CD14-positive monocyte (primary cell): Measurements from ENCODE around the gene MGLL. TPM values are rescaled to one million over a fixed set of nuclear protein-coding genes. Genes with fewer than 3 reads are reported as not detected.

Source experiments
- DNase-seq, 3 donors: peaks; one replicate each; pipeline ENCODE4 v3.0.0-alpha.2; 2011 to 2022
- H2AFZ ChIP-seq: 2 replicates; pipeline ENCODE4 v1.6.0; 2012; ENCODE audit warnings: mild to moderate bottlenecking, low read depth, low read length, inconsistent platforms; ENCODE audit not compliant: insufficient read depth, poor library complexity, severe bottlenecking
- H3K27ac ChIP-seq, 2 donors: 1 replicate in 1 of 2; 2 replicates in 1 of 2; pipeline ENCODE4 v1.5.1; 2012 to 2013; ENCODE audit warnings: low read length in 2 of 2, control low read depth in 1 of 2, inconsistent platforms in 1 of 2, low read depth in 1 of 2, mild to moderate bottlenecking in 1 of 2
- H3K27me3 ChIP-seq, 2 donors: one replicate each; pipeline versions ENCODE4 v1.6.0 to v1.6.1; 2011 to 2013; ENCODE audit warnings: low read length in 2 of 2; ENCODE audit not compliant: control insufficient read depth in 2 of 2, insufficient read depth in 2 of 2
- H3K36me3 ChIP-seq, 2 donors: replicated peaks in 1 of 2; 1 replicate in 1 of 2; 2 replicates in 1 of 2; pipeline versions ENCODE4 v1.5.1 to v1.6.1; 2012 to 2013; ENCODE audit warnings: low read length in 2 of 2, control low read depth in 1 of 2, inconsistent platforms in 1 of 2, mild to moderate bottlenecking in 1 of 2; ENCODE audit not compliant: insufficient read depth in 2 of 2, control insufficient read depth in 1 of 2
- H3K4me1 ChIP-seq, 2 donors: 1 replicate in 1 of 2; 2 replicates in 1 of 2; pipeline versions ENCODE4 v1.5.1 to v1.6.1; 2012 to 2013; ENCODE audit warnings: low read length in 2 of 2, control low read depth in 1 of 2, inconsistent platforms in 1 of 2, mild to moderate bottlenecking in 1 of 2, moderate library complexity in 1 of 2; ENCODE audit not compliant: insufficient read depth in 2 of 2, control insufficient read depth in 1 of 2
- H3K4me2 ChIP-seq: replicated peaks from 2 replicates; pipeline ENCODE3; 2012; ENCODE audit warnings: low read length, moderate library complexity, mild to moderate bottlenecking; ENCODE audit not compliant: poor library complexity, severe bottlenecking; ENCODE audit errors: extremely low read depth
- H3K4me3 ChIP-seq, 3 experiments: fragments of 200-600 bp in 1 of 3; sonication (generic) in 1 of 3; replicated peaks in 1 of 3; 1 replicate in 2 of 3; 2 replicates in 1 of 3; pipeline ENCODE4 v1.5.1; 2011 to 2013; ENCODE audit warnings: low read length in 3 of 3, mild to moderate bottlenecking in 3 of 3, control low read depth in 2 of 3, low read depth in 2 of 3, inconsistent platforms in 1 of 3, moderate library complexity in 1 of 3
- H3K79me2 ChIP-seq: 2 replicates; pipeline ENCODE4 v1.6.0; 2012; ENCODE audit warnings: mild to moderate bottlenecking, control low read depth, inconsistent platforms, low read length, moderate library complexity; ENCODE audit not compliant: insufficient read depth
- H3K9ac ChIP-seq: 2 replicates; pipeline ENCODE4 v1.6.0; 2017; ENCODE audit warnings: low read length, mild to moderate bottlenecking; ENCODE audit not compliant: insufficient read depth, poor library complexity, severe bottlenecking
- H3K9me3 ChIP-seq, 2 donors: replicated peaks in 1 of 2; 1 replicate in 1 of 2; 2 replicates in 1 of 2; pipeline versions ENCODE4 v1.5.1 to v1.6.1; 2012 to 2013; ENCODE audit warnings: low read length in 2 of 2, control low read depth in 1 of 2; ENCODE audit not compliant: control insufficient read depth in 1 of 2, insufficient read depth in 1 of 2
- H4K20me1 ChIP-seq: 2 replicates; pipeline ENCODE4 v1.6.0; 2012; ENCODE audit warnings: mild to moderate bottlenecking, low read length, control low read depth, moderate library complexity; ENCODE audit not compliant: insufficient read depth
- H3K27ac Mint-ChIP-seq, 7 donors: one replicate each; pipeline ENCODE4 v1.8.0; 2020; ENCODE audit warnings: mild to moderate bottlenecking in 7 of 7, mixed read lengths in 7 of 7, moderate library complexity in 6 of 7, inconsistent platforms in 2 of 7
- H3K27me3 Mint-ChIP-seq, 3 donors: one replicate each; pipeline ENCODE4 v1.8.0; 2021 to 2022; ENCODE audit warnings: low read depth in 3 of 3, mild to moderate bottlenecking in 3 of 3, mixed read lengths in 3 of 3, moderate library complexity in 3 of 3, inconsistent platforms in 1 of 3
- H3K36me3 Mint-ChIP-seq, 2 donors: one replicate each; pipeline ENCODE4 v1.8.0; 2020; ENCODE audit warnings: mixed read lengths in 2 of 2, inconsistent platforms in 1 of 2, mild to moderate bottlenecking in 1 of 2
- H3K4me1 Mint-ChIP-seq: one replicate; pipeline ENCODE4 v1.8.0; 2020; ENCODE audit warnings: mild to moderate bottlenecking, mixed read lengths
- H3K4me3 Mint-ChIP-seq, 2 donors: one replicate each; pipeline ENCODE4 v1.8.0; 2020; ENCODE audit warnings: mild to moderate bottlenecking in 2 of 2, mixed read lengths in 2 of 2, moderate library complexity in 1 of 2
- H3K9me3 Mint-ChIP-seq, 7 donors: one replicate each; pipeline ENCODE4 v1.8.0; 2020 to 2022; ENCODE audit warnings: mixed read lengths in 7 of 7, mild to moderate bottlenecking in 6 of 7, moderate library complexity in 6 of 7, inconsistent platforms in 2 of 7
- WGBS: methylation state at CpG from one replicate; pipeline ENCODE4 v1.1.5; 2013; ENCODE audit warnings: missing lambda C conversion rate; ENCODE audit not compliant: insufficient coverage; 5-methylcytosine and 5-hydroxymethylcytosine counted together
- intact Hi-C, 2 donors: fragments of 100-400 bp; cut with micrococcal nuclease; formaldehyde crosslinking; loops; one replicate each; pipeline versions ENCODE4 v1.15.0 to v1.15.1; 2023
- polyA plus RNA-seq, 3 donors: library from polyadenylated mRNA; depleted of rRNA in 1 of 3; unstranded in 2 of 3; stranded (reverse) in 1 of 3; fragments of 300-500 nt in 2 of 3; fragments of >200 nt in 1 of 3; fragmentation: Illumina TruSeq in 2 of 3; gene quantifications; 1 replicate in 2 of 3; 2 replicates in 1 of 3; pipeline ENCODE4 v1.2.3, GENCODE V29; 2012 to 2021
- TF ChIP-seq, protein P1 (sequence below): fragments of 200-600 bp; IDR thresholded peaks from one replicate; pipeline ENCODE4 v1.8.0; 2022; ENCODE audit warnings: antibody characterized with exemption, mild to moderate bottlenecking

Gene MGLL
- polyA plus RNA-seq, 3 donors: 4.4 to 10.0 (median 6.4) TPM

DNA sequence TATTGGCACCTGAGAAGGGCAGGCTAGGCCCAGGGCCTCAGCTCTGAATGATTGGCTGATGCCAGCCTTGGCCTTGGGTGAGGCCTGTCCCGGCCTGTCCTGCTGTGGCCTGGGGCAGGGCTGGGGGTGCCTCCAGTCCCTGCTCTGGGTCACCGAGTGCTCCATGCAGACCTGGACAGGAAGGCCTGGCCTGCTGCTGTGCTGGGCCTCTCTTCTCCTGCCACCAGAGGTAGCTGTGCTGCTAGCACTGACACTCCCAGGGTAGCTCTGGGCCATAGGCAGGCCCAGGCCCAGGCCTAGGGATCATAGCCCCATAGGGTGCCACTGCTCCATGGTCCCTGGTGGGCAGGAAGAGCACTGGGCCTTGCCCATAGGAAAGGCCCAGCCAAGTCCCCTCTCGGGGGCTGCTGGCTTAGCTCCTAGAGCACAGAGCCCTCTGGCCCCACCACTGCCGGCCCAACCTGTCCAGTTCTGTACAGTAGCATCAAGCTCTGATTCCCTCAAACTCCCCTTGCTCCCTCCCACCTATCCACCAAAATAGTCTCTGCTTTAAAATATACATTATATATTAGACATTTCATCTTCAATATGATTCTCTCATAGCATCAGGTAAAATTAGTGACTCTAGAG lies 131.4 kb downstream of the MGLL start:
- Histone ChIP-seq H3K36me3 (no peaks in the 10 kb centered on the region), H3K4me3 (no peak overlapping the region), H3K27ac (no peak overlapping the region), H3K4me2 (no peak overlapping the region), H3K27me3 (no peaks in the 10 kb centered on the region), H3K4me1 (no peaks in the 10 kb centered on the region), H4K20me1 (no peaks in the 10 kb centered on the region), H3K79me2 (no peaks in the 10 kb centered on the region), H3K9ac (no peak overlapping the region), H2AFZ (no peak overlapping the region), H3K9me3 (no peaks in the 10 kb centered on the region)
- Mint-ChIP-seq H3K4me1 (peaks cover 2% of the 10 kb centered on the region), H3K27me3 (peaks cover 0 to 1% (median 1%) of the 10 kb centered on the region in 3 donors), H3K27ac (peak overlapping the region in 1 of 7 donors; percentile 25), H3K9me3 (no peaks in the 10 kb centered on the region), H3K36me3 (no peaks in the 10 kb centered on the region), H3K4me3 (no peak overlapping the region)
- TF ChIP-seq, protein P1, sequence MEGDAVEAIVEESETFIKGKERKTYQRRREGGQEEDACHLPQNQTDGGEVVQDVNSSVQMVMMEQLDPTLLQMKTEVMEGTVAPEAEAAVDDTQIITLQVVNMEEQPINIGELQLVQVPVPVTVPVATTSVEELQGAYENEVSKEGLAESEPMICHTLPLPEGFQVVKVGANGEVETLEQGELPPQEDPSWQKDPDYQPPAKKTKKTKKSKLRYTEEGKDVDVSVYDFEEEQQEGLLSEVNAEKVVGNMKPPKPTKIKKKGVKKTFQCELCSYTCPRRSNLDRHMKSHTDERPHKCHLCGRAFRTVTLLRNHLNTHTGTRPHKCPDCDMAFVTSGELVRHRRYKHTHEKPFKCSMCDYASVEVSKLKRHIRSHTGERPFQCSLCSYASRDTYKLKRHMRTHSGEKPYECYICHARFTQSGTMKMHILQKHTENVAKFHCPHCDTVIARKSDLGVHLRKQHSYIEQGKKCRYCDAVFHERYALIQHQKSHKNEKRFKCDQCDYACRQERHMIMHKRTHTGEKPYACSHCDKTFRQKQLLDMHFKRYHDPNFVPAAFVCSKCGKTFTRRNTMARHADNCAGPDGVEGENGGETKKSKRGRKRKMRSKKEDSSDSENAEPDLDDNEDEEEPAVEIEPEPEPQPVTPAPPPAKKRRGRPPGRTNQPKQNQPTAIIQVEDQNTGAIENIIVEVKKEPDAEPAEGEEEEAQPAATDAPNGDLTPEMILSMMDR: peak; percentile 48
- intact Hi-C loops: loop anchor here in 1 of 2 donors (5.0 kb wide), 1 partner anchor 131 kb away; the partner anchor contains the start of gene MGLL
- WGBS: 100% methylated on average over 3 of the region's 4 CpGs
- DNase-seq: peak; percentile 27 to 53 (median 32)

- Histone ChIP-seq H3K4me3 (no peak overlapping the region), H4K20me1 (no peaks in the 10 kb centered on the region), H3K4me2 (no peak overlapping the region), H3K4me1 (no peaks in the 10 kb centered on the region), H3K27me3 (no peaks in the 10 kb centered on the region), H3K9me3 (no peaks in the 10 kb centered on the region), H3K36me3 (no peaks in the 10 kb centered on the region), H3K79me2 (no peaks in the 10 kb centered on the region), H2AFZ (no peak overlapping the region), H3K27ac (no peak overlapping the region), H3K9ac (peak overlapping the region; percentile 34)
- peaks cover 2% of the 10 kb centered on the region for H3K4me1 Mint-ChIP-seq
- DNase-seq: no peak
- WGBS: 100% methylated on average over 2 of the region's 4 CpGs
- no peak overlapping the region for H3K4me3 Mint-ChIP-seq
- no peaks in the 10 kb centered on the region for H3K9me3 Mint-ChIP-seq
- no peak overlapping the region for H3K27ac Mint-ChIP-seq
- TF ChIP-seq, protein P1: no peak
- no peaks in the 10 kb centered on the region for H3K36me3 Mint-ChIP-seq
- H3K27me3 Mint-ChIP-seq: peaks cover 0 to 1% (median under 1%) of the 10 kb centered on the region in 3 donors
- intact Hi-C loops: loop anchor here in 1 of 2 donors (5.0 kb wide), 1 partner anchor 132 kb away; the partner anchor contains the start of gene MGLL
Observed at GRCh38 chr3:127690106-127690505, 132.2 kb downstream of the MGLL start.
